Right ventricle myocardium inferior (tissue), 1 donor: ENCODE data around the gene CPNE4. TPM values are rescaled to one million over a fixed set of nuclear protein-coding genes. Genes with fewer than 3 reads are reported as not detected.

ENCODE experiments used
- ATAC-seq: fragments of 200-7000 bp; cut with Tn5 transposase; one replicate; pipeline ENCODE4 v1.9.1; 2020; ENCODE audit warnings: mild to moderate bottlenecking, moderate library complexity
- DNase-seq: peaks from one replicate; pipeline ENCODE4 v3.0.0; 2021; ENCODE audit errors: missing footprints
- intact Hi-C: fragments of 100-400 bp; cut with DNase I; formaldehyde crosslinking; loops from one replicate; pipeline ENCODE4 v1.11.0; 2022
- total RNA-seq: library from RNA; stranded (reverse); fragmentation: NEBNext Ultra II Directional; extraction: Animal tissue kit (Norgen Biotek cat#: 25700); gene quantifications from one replicate; pipeline ENCODE4 v1.2.1, GENCODE V29; 2021
- donor health status: DM: no; HTN: yes; CAD: no; lungs with severe emphysema.

The CPNE4 gene
- total RNA-seq, 1 donor from 2014 or later = 41.0 TPM

DNA sequence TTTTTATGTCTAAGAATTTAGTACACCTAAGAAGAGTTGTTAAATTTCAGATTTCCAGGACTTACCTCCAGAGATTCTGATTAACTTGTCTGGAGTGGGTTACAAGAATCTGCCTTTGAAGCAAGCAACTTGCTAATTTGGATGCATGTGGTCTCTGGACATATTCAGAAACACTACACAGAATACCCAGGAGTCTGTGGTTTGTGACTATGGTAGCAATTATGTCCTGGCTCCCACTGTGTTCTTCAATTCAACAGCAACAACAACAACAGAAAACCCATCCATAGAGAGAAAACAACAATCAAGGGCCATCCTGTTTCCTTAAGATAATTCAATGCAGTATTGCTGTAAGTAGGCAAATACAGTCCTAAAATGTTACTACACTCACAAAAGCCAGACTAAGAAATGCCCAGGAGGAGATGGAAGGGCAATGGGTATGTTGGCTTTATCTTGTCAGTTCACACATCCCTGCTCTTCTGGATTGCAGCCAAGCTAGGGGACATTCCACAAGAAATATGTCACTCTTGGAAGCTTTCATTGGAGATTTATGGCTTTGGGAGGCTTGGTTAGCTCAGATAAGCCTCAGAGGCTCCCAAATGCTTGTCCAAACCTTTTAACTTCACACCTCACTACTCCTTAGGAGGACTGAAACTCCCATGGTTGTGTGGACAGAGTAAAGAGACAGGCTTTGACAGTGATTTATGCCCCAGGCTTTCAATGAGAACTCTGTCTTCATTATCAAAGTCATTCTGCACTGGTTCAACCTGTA lies 432.6 kb downstream of the CPNE4 start:
- DNase-seq (no peak), ATAC-seq (no peak)
- intact Hi-C loops = no loop called here

- ATAC-seq = no peak
- intact Hi-C loops = no loop called here
- no peak for DNase-seq
These were observed 437.0 kb downstream of the CPNE4 start for GRCh38 chr3:131597816-131598215.

- intact Hi-C loops = no loop called here
- DNase-seq (no peak), ATAC-seq (no peak)
These were observed 437.9 kb downstream of the CPNE4 start for GRCh38 chr3:131596884-131597283.

DNA sequence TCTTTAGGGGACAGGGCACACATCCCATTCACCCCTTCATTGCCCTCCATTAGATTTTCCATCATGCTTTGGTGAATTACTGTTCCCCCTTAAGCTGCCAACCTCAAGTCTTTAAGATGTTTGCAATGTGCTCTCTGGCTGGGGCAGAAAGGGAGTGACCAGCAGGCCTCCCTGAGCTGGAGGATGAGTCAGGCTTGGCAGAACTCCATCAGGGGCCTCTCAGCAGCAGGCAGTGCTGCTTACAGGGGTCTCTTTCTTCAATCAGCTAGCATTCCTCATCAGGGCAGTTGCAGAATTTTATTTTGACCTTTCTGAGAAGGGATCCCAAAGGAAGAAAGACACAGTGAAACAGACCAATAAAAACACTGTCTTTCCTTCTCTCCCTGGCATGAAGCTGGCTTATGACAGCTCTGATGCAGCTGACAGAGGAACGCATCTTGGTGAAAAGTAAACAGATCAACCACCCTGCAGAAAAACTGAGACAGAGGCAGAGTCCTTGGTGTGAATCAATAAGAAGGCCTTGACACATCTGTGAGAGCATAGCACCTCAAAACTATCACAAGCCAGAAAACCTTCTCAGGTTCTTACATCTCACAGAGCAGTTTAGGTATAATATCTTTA lies 443.3 kb downstream of the CPNE4 start:
- ATAC-seq = no peak
- DNase-seq = no peak
- intact Hi-C loops = no loop called here

GRCh38 chr3:131586277-131586676 lies 448.5 kb downstream of the CPNE4 start:
- DNase-seq = no peak
- intact Hi-C loops = no loop called here

DNA sequence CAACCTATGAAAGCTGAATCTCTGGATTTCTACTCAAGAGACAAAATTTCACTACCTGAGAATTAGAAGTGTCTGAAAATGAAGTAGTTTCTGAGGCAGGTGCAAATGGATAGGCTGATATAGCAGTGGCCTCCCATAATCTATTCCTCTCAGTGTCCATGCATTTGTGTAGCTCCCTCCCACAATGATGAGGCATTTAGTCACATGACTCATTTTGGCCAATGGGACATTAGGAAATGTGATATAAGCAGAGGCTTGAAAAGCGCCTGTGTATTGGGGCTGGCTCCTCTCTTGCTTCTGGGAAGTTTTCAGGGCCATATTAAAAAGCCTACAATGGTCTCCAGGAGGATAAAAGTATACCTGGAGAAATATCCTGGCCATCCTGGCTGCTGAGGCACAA lies 452.4 kb downstream of the CPNE4 start:
- intact Hi-C loops = no loop called here
- no peak for ATAC-seq
- DNase-seq = no peak

More at GRCh38 chr3:131586277-131586676, 448.5 kb downstream of the CPNE4 start:
- ATAC-seq = no peak

DNA sequence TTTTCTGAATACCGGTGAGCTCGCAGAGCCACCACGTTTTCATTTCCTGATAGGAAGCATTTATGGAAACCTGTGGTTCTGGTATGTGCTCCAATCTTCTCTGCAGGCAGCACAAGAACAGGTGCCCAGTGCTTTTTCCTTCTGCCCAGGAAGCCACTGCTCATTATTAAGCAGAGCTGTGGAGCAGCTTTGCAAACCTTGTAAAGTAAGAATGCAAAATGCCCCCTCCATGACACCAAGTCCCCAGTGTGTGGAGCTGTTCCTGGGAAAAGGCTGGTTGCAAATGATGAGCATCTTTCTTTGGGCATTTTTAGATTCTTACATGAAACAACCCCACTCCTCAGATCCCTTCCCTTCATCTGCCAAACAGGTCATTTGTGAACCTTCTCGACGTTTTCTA lies 466.4 kb downstream of the CPNE4 start:
- intact Hi-C loops = no loop called here
- ATAC-seq = no peak
- no peak for DNase-seq

DNA sequence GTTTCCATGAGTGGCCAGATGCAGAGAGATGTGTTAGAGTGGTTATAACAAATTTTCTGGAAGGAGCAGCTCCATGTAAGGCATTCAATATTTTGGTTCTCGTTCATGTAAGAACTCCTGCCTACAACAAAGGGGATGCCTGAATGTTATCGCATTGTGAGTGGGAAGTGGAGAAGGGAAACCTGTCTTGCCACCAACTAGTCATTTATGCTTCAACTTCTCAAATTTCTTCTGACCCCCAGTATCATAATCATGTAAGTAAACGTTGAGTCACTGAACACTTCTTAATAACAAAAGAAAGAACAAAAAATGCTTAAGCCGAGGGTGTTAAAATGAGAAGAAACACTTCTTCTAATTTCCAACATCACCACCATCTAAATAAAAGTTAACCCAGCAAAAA lies 470.0 kb downstream of the CPNE4 start:
- intact Hi-C loops = no loop called here
- no peak for ATAC-seq
- DNase-seq = no peak

- no peak for ATAC-seq
- no peak for DNase-seq
- intact Hi-C loops = no loop called here
These were observed 473.3 kb downstream of the CPNE4 start for GRCh38 chr3:131561511-131561910.

GRCh38 chr3:131560795-131561194 lies 474.0 kb downstream of the CPNE4 start:
- DNase-seq = no peak
- intact Hi-C loops = no loop called here
- no peak for ATAC-seq

GRCh38 chr3:131555456-131555855 lies 479.4 kb downstream of the CPNE4 start:
- ATAC-seq = no peak
- intact Hi-C loops = no loop called here

GRCh38 chr3:131553495-131554247 lies 481.1 kb downstream of the CPNE4 start:
- no peak for DNase-seq
- intact Hi-C loops = no loop called here
- ATAC-seq = no peak

More at GRCh38 chr3:131555456-131555855, 479.4 kb downstream of the CPNE4 start:
- DNase-seq = no peak

DNA sequence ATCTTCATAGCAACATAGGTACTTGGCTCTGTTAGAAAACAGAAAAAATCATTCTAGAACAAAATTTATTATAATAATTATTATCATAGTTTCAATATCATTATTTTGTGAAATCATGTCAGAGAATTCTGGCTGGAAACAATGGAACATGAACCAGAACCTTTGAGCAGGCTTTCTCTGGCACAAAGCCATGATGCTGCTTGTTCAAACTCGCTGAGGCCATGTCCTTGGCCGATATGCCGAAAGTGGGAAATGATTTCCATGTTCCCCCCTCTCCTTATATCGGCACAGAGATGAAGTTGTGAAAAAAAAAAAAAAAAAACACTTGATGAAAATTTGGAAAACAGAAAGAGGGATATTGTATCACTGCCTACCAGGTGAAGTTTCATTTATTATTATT lies 483.1 kb downstream of the CPNE4 start:
- no peak for DNase-seq
- ATAC-seq = no peak
- intact Hi-C loops = no loop called here

DNA sequence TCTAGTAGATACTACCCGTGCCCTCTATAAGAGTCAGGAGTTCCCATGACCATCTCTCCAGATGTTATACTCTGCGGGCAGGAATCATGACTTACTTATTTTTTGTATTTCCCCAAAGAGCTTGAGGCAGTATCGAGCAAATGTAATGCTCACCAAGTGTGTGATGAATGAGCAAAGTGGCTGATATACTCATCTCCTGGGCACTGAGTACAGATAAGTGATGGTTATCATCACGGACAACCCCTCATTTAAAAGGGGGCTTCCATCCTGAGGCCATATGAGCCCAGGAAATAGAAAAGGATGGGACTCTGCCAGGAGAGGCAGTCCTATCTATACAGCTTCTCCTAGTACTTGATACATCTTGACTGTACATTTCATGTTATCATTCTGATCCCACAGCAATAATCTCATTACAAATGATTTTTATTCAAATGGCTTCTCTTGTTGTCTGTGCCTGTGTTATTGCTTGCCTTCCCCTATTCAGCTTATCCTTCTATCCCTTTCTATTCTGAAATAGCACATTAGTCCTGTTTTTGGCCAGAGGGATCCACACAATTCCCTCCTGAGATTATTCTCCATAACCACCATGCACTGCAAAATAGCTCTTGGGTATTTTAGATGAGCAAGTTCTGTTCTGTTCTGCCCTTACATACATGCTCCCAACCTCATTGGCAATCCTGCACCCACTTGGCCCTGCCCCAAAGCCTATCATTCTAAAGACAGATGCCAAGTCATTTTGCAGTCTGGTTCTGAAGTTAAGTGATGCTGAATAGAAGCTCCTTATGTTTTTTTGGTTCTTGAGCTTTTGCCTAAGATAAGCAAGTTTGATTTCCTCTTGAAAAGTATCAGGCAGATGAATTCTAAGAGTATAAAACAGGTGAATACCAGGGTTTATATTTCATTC lies 484.0 kb downstream of the CPNE4 start:
- ATAC-seq (no peak), DNase-seq (no peak)
- intact Hi-C loops = no loop called here

GRCh38 chr3:131549340-131549739 lies 485.5 kb downstream of the CPNE4 start:
- ATAC-seq = no peak
- DNase-seq = no peak
- intact Hi-C loops = loop anchor here (10.0 kb wide), 1 partner anchor 485 kb away; the partner anchor contains the start of gene CPNE4

GRCh38 chr3:131547585-131547984 lies 487.2 kb downstream of the CPNE4 start:
- intact Hi-C loops = loop anchor here (10.0 kb wide), 1 partner anchor 487 kb away; the partner anchor contains the start of gene CPNE4
- DNase-seq = no peak
- no peak for ATAC-seq

GRCh38 chr3:131546441-131546840 lies 488.4 kb downstream of the CPNE4 start:
- intact Hi-C loops = loop anchor here (10.0 kb wide), 1 partner anchor 488 kb away; the partner anchor contains the start of gene CPNE4
- DNase-seq = no peak
- no peak for ATAC-seq

DNA sequence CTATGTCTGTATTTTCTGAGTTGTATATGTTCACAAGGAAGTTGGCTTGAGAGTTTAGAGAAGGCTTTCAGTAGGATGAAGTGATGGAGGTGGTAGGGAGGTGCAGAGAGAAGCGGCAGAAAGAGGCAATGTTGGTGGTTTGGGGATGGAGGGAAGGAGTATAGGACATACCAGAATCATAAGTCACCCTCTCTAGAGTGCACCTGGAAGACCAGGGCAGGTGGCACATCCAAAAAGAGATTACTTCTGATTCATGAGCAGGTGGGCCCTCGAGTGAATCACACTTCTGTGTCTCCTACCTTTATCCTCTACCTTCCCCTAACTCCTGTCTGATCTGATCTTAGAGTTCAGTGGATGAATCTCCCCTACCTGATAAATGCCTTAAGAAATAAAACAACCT lies 490.3 kb downstream of the CPNE4 start:
- DNase-seq (no peak), ATAC-seq (no peak)
- intact Hi-C loops = loop anchor here (5.0 to 10.0 kb wide), 2 partner anchors 263 to 490 kb away; partner anchors contain the start of gene CPNE4
